ENCODE results near the gene GABARAP. TPM values are rescaled to one million over a fixed set of nuclear protein-coding genes. Genes with fewer than 3 reads are reported as not detected.

Gene GABARAP
- total RNA-seq, 1 donor from 2014 or later, result 120 TPM

GRCh38 chr17:7223375-7223774, 18.9 kb downstream of the GABARAP start:
- no peak for DNase-seq (ENCODE audit: low read depth, low spot score)

- DNase-seq (ENCODE audit: low read depth, low spot score), result no peak
Measured at GRCh38 chr17:7222972-7223292, 19.3 kb downstream of the GABARAP start.

DNA sequence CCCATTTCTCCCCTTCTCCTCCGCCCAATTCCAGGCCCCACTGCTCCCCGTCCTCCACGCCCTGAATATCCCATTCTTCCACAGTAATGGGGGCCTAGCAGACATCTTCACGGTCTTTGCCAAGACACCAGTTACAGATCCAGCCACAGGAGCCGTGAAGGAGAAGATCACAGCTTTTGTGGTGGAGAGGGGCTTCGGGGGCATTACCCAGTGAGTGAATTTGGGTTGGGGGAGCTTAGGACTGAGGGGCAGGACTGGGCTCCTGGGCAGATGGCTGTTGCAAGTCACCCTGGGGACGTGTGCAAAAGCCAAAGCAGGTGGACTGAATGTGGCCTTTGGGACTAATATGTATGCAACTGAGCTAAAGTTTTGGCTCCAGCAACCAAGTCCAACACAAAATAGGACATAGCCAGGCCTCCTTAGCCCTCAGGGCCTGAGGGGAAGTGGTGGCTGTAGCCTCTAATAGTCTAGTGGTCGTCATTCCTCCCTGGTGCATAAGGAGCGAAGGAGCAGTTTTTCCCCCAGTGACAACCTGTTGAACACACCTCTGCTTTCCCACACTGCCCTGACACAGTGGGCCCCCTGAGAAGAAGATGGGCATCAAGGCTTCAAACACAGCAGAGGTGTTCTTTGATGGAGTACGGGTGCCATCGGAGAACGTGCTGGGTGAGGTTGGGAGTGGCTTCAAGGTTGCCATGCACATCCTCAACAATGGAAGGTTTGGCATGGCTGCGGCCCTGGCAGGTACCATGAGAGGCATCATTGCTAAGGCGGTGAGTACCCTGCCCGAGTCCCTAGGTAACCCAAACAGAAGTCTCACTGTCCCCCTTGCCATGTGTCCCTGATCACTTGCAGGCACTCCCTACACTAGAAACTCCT, 19.9 kb downstream of the GABARAP start:
- no peak for DNase-seq (ENCODE audit: low read depth, low spot score)

GRCh38 chr17:7221278-7222092, 20.8 kb downstream of the GABARAP start:
- no peak for DNase-seq (ENCODE audit: low read depth, low spot score)

GRCh38 chr17:7220593-7221277, 21.5 kb downstream of the GABARAP start:
- no peak for DNase-seq (ENCODE audit: low read depth, low spot score)

- DNase-seq (ENCODE audit: low read depth, low spot score), result no peak
Measured at GRCh38 chr17:7219812-7220592, 22.2 kb downstream of the GABARAP start, which contains the start of the genes ACADVL and DLG4. Gene ACADVL, plus strand, starts transcription at chr17:7219938. Its CDS starts 47 bp downstream, at chr17:7219985. Gene DLG4, minus strand, starts transcription at chr17:7219836.

GRCh38 chr17:7219229-7219811, 22.9 kb downstream of the GABARAP start:
- DNase-seq (ENCODE audit: low read depth, low spot score), result no peak

DNA sequence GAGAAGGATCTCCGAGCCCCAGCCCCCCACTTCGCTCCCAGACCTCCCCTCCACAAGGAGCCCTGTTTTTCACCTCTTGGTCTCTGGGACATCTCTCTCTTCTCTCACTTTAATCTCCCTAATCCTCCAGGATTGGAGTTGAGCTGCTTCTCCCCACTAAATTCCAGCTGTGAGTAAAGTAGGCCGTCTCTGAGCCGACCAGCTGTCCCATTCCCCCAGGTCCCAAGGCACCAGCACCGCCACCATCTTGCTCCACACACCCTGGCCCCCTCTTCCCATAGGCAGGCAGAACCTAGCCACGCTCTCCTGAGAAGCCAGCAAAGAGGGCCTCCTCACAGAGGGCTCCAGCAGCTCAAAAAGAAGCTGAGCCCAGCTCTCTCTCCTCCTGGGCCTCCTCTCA, 23.5 kb downstream of the GABARAP start:
- no peak for DNase-seq (ENCODE audit: low read depth, low spot score)

GRCh38 chr17:7218166-7218565, 24.1 kb downstream of the GABARAP start:
- DNase-seq (ENCODE audit: low read depth, low spot score), result no peak

DNA sequence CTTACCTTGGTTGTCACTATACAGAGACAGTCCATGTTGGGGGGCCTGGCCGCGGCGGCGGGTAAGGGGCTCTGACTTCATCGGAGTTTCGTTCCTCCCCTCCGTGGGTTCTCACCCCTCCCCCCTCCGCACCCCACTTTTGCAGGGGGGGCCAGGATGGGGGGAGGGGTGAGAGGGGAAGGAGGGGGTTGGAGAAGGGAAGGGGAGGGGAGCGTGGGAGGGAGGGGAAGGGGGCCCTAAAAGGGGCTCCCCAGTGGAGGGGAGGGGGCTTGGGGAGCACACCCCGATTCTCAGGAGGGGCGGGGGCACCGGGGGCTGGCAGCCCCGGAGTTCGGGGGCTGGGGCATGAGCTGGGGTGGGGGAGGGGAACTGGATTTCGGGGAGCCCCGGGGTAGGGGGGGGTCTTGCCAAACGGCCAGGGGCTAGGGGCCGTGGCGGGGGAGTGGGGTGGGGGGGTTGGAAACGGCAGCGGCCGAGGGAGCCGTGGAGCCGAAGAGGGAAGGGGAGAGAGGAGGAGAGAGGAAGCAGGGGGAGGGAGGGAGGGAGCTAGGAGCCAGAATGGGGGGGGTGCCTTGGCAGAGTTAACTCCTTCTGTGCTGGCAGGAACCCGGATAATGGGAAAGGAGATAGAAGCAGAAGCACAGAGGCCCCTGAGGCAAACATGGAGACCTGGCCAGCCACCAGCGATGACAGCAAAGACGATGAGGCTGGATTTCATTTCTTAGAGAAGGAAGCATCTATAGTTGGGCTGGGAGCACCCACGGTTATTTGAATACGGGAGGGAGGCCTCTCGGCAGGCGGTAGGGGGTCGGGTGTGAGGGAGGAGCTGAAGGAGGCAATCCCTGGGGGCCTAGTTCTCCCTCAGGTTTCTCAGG, 24.9 kb downstream of the GABARAP start:
- DNase-seq (ENCODE audit: low read depth, low spot score), result no peak

- DNase-seq (ENCODE audit: low read depth, low spot score), result no peak
Measured at GRCh38 chr17:7216242-7217112, 25.8 kb downstream of the GABARAP start.

GRCh38 chr17:7215652-7216180, 26.5 kb downstream of the GABARAP start:
- DNase-seq (ENCODE audit: low read depth, low spot score), result no peak

GRCh38 chr17:7215136-7215638, 27.1 kb downstream of the GABARAP start:
- DNase-seq (ENCODE audit: low read depth, low spot score), result no peak

- peak; percentile 88 for DNase-seq (ENCODE audit: low read depth, low spot score)
Measured at GRCh38 chr17:7214300-7215135, 27.7 kb downstream of the GABARAP start.

DNA sequence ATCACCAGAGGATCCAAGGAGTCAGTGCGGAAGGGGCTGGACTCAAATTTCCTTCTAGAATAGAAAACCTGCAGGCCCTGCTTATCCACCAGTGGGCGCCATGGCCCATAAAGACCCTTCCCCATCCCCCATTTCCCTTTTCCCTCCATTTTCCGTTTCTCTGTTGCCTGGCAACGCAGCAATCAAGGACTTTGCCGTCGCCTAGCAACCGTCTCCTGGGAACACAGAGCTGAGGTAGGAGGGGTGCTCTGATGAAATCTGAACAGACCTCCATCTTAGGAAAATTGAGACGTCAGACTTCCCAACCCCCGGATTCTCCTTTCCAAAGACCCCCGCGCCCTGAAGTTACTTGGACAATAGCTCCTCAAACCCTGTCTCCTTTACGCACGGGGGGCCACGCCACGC, 28.4 kb downstream of the GABARAP start:
- DNase-seq (ENCODE audit: low read depth, low spot score), result no peak

GRCh38 chr17:7211491-7212273, 30.6 kb downstream of the GABARAP start:
- no peak for DNase-seq (ENCODE audit: low read depth, low spot score)
